Liver (tissue), 9 donors: Measurements from ENCODE around the gene AFAP1L2. TPM values are rescaled to one million over a fixed set of nuclear protein-coding genes. Genes with fewer than 3 reads are reported as not detected.

Experiments
- DNase-seq: peaks from one replicate; pipeline ENCODE4 v3.0.0-alpha.2; 2017; ENCODE audit warnings: low spot score
- H3K27ac ChIP-seq, 2 donors: one replicate each; pipeline ENCODE4 v1.7.0; 2013; ENCODE audit warnings: inconsistent platforms in 2 of 2, low read length in 2 of 2, control low read depth in 1 of 2, low read depth in 1 of 2, mild to moderate bottlenecking in 1 of 2
- H3K27me3 ChIP-seq, 4 donors: one replicate each; pipeline versions ENCODE4 v1.6.1 to v1.7.0; 2013; ENCODE audit warnings: low read length in 3 of 4, inconsistent platforms in 1 of 4, mild to moderate bottlenecking in 1 of 4, moderate library complexity in 1 of 4; ENCODE audit not compliant: control insufficient read depth in 4 of 4, insufficient read depth in 4 of 4
- H3K36me3 ChIP-seq, 4 donors: one replicate each; pipeline versions ENCODE4 v1.6.1 to v1.7.0; 2013; ENCODE audit warnings: low read length in 3 of 4, mild to moderate bottlenecking in 3 of 4, low read depth in 1 of 4, moderate library complexity in 1 of 4; ENCODE audit not compliant: control insufficient read depth in 4 of 4, insufficient read depth in 3 of 4
- H3K4me1 ChIP-seq, 4 donors: one replicate each; pipeline versions ENCODE4 v1.6.1 to v1.7.0; 2013; ENCODE audit warnings: low read length in 3 of 4, mild to moderate bottlenecking in 3 of 4, moderate library complexity in 1 of 4; ENCODE audit not compliant: control insufficient read depth in 4 of 4, insufficient read depth in 4 of 4
- H3K4me3 ChIP-seq, 3 donors: one replicate each; pipeline versions ENCODE4 v1.6.1 to v1.7.0; 2013; ENCODE audit warnings: low read length in 3 of 3, control low read depth in 1 of 3, low read depth in 1 of 3, mild to moderate bottlenecking in 1 of 3
- H3K9ac ChIP-seq, 2 donors: one replicate each; pipeline ENCODE4 v1.7.0; 2013; ENCODE audit warnings: low read length in 2 of 2, mild to moderate bottlenecking in 2 of 2, moderate library complexity in 2 of 2, control low read depth in 1 of 2, low read depth in 1 of 2
- H3K9me3 ChIP-seq, 4 donors: one replicate each; pipeline versions ENCODE4 v1.6.1 to v1.7.0; 2013; ENCODE audit warnings: low read length in 3 of 4; ENCODE audit not compliant: control insufficient read depth in 4 of 4
- EGR1 ChIP-seq, 2 donors: IDR thresholded peaks; 2 replicates each; pipeline ENCODE4 v1.6.1; 2016 to 2018; ENCODE audit warnings: antibody characterized with exemption in 2 of 2, low read depth in 2 of 2
- FOXA1 ChIP-seq: IDR thresholded peaks from 2 replicates; pipeline ENCODE4 v1.6.1; 2016; ENCODE audit warnings: antibody characterized with exemption
- FOXA2 ChIP-seq: IDR thresholded peaks from 2 replicates; pipeline ENCODE4 v1.6.1; 2016; ENCODE audit warnings: antibody characterized with exemption
- GABPA ChIP-seq, 2 donors: IDR thresholded peaks in 1 of 2; conservative IDR thresholded peaks in 1 of 2; 2 replicates each; pipeline ENCODE4 v1.6.1; 2016; ENCODE audit warnings: antibody characterized with exemption in 2 of 2, mild to moderate bottlenecking in 1 of 2, moderate library complexity in 1 of 2
- HNF4A ChIP-seq, 2 donors: conservative IDR thresholded peaks; 2 replicates each; pipeline ENCODE4 v1.6.1; 2016; ENCODE audit warnings: antibody characterized with exemption in 2 of 2, mild to moderate bottlenecking in 2 of 2
- HNF4G ChIP-seq: IDR thresholded peaks from 2 replicates; pipeline ENCODE4 v1.6.1; 2016; ENCODE audit warnings: antibody characterized with exemption
- RAD21 ChIP-seq, 2 donors: IDR thresholded peaks; 2 replicates each; pipeline ENCODE4 v1.6.1; 2016; ENCODE audit warnings: antibody characterized with exemption in 2 of 2, mild to moderate bottlenecking in 2 of 2
- RXRA ChIP-seq, 2 donors: IDR thresholded peaks; 2 replicates each; pipeline ENCODE4 v1.6.1; 2017 to 2018; ENCODE audit warnings: antibody characterized with exemption in 2 of 2, mild to moderate bottlenecking in 1 of 2
- YY1 ChIP-seq: IDR thresholded peaks from 2 replicates; pipeline ENCODE4 v1.6.1; 2016; ENCODE audit warnings: antibody characterized with exemption, mild to moderate bottlenecking
- WGBS: extraction: QIAGEN DNeasy Blood & Tissue Kit; methylation state at CpG from one replicate; pipeline ENCODE4 v1.1.7; 2013; 5-methylcytosine and 5-hydroxymethylcytosine counted together
- polyA plus RNA-seq, 2 donors: library from polyadenylated mRNA; stranded (reverse) in 1 of 2; unstranded in 1 of 2; fragments of 200-250 nt in 1 of 2; fragments of >200 nt in 1 of 2; fragmentation: Nextera tagmentation in 1 of 2; extraction: Ambion mirVana in 1 of 2; gene quantifications; one replicate each; pipeline versions ENCODE4 v1.2.1 to v1.2.3, GENCODE V29; 2013 to 2015
- total RNA-seq, 2 donors: library from RNA; depleted of rRNA; stranded (reverse); fragments of >200 nt; gene quantifications; one replicate each; pipeline ENCODE4 v1.2.3, GENCODE V29; 2014
- TF ChIP-seq, protein P1 (sequence below): IDR thresholded peaks from 2 replicates; pipeline ENCODE4 v1.6.1; 2016; ENCODE audit warnings: antibody characterized with exemption
- TF ChIP-seq, protein P2 (sequence below): IDR thresholded peaks from 2 replicates; pipeline ENCODE4 v1.6.1; 2016; ENCODE audit warnings: antibody characterized with exemption
- TF ChIP-seq, protein P3 (sequence below): fragments of 150-350 bp; IDR thresholded peaks from 2 replicates; pipeline ENCODE4 v1.5.1; 2017; ENCODE audit warnings: improper control_type of control experiment, low read depth, low read length; ENCODE audit not compliant: missing input control
- TF ChIP-seq, protein P4 (sequence below): IDR thresholded peaks from 2 replicates; pipeline ENCODE4 v1.6.1; 2016; ENCODE audit warnings: antibody characterized with exemption
- donor health status: healthy.
- donor health status: healthy.
- donor health status: healthy.
- donor health status: healthy.
- donor health status: healthy.

Gene AFAP1L2
- total and polyA plus RNA-seq, 4 donors, result 0.53 to 1.8 (median 1.3) TPM

DNA sequence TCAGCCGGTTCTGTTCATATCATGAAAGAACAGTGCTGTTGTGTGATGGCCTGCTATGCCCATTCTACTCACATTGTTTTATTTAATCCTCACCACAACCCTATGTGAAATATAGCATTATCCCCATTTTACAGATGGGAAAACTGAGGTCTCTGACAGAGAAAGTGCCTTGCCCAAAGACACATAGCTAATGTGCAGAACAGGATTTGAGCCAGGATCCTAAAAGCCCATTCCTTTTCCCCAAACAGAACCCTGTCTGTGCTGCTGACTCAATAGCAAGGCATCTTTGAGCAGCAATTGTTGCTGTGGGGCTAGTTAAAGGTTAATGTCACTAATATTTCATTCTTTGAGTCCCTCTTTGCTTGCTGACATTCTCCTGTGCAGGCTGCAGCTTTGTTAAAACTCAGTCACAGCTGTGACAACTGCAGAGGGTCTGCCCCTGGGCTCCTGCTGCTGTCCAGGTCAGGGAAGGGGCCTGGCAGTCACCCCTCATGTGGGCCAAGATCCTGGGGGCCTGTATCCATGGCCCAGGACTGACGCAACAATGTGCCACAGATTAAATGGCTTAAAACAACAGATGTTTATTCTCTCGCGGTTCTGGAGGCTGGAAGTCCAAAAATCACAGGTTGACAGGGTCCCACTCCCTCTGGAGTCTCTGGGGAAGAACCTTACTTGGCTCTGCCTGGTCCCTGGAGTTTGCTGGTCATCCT, 40.4 kb downstream of the AFAP1L2 start:
- DNase-seq, result no peak
- no peak for TF ChIP-seq HNF4A (conservative IDR thresholded peaks at IDR 0.05)
- no peak for TF ChIP-seq GABPA (IDR thresholded peaks at IDR 0.05 in 1 of 2, conservative IDR thresholded peaks at IDR 0.05 in 1 of 2)
- no peak for TF ChIP-seq RAD21 (IDR thresholded peaks at IDR 0.05)
- no peak for TF ChIP-seq FOXA2
- TF ChIP-seq, protein P1, sequence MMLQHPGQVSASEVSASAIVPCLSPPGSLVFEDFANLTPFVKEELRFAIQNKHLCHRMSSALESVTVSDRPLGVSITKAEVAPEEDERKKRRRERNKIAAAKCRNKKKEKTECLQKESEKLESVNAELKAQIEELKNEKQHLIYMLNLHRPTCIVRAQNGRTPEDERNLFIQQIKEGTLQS, result no peak
- TF ChIP-seq YY1, result no peak
- no peak for TF ChIP-seq RXRA (IDR thresholded peaks at IDR 0.05)
- TF ChIP-seq, protein P2, sequence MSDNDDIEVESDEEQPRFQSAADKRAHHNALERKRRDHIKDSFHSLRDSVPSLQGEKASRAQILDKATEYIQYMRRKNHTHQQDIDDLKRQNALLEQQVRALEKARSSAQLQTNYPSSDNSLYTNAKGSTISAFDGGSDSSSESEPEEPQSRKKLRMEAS, result no peak
- no peak for TF ChIP-seq FOXA1
- WGBS, result 93% methylated on average over 4 of the region's 4 CpGs
- Histone ChIP-seq H3K27me3 (peaks cover 0 to 2% (median 0%) of the 10 kb centered on the region in 4 donors), H3K36me3 (no peaks in the 10 kb centered on the region), H3K9ac (no peak overlapping the region), H3K4me3 (no peak overlapping the region), H3K27ac (no peak overlapping the region), H3K9me3 (no peaks in the 10 kb centered on the region), H3K4me1 (no peaks in the 10 kb centered on the region)

DNA sequence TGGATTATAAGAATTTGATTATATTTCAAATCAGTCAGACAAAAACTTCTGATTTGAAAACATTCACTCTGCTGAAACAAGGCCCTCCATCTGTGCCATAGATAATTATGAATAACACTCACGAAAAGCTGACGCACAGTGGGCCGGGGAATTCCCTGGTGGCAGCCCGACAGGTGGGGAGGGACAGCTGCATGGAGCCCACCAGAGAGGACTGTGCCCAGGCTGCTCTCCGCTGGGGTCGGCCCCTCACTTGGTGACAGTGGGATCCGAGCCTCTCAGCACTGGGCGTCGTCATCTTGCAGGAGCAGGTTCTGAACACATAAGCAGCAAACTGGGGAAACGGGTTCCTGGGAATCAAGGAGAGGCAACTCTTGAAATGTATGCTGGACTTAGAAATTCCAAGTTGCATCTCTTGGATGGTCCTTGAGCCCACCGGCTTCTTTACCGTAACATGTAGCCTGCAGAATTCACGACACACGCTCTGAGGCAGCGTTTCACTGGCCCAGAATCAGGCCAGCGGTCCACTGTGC, 41.4 kb downstream of the AFAP1L2 start:
- no peak for TF ChIP-seq GABPA (IDR thresholded peaks at IDR 0.05 in 1 of 2, conservative IDR thresholded peaks at IDR 0.05 in 1 of 2)
- no peak for TF ChIP-seq FOXA1
- no peak for TF ChIP-seq RAD21 (IDR thresholded peaks at IDR 0.05)
- no peak for TF ChIP-seq HNF4G
- TF ChIP-seq, protein P3, sequence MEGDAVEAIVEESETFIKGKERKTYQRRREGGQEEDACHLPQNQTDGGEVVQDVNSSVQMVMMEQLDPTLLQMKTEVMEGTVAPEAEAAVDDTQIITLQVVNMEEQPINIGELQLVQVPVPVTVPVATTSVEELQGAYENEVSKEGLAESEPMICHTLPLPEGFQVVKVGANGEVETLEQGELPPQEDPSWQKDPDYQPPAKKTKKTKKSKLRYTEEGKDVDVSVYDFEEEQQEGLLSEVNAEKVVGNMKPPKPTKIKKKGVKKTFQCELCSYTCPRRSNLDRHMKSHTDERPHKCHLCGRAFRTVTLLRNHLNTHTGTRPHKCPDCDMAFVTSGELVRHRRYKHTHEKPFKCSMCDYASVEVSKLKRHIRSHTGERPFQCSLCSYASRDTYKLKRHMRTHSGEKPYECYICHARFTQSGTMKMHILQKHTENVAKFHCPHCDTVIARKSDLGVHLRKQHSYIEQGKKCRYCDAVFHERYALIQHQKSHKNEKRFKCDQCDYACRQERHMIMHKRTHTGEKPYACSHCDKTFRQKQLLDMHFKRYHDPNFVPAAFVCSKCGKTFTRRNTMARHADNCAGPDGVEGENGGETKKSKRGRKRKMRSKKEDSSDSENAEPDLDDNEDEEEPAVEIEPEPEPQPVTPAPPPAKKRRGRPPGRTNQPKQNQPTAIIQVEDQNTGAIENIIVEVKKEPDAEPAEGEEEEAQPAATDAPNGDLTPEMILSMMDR, result no peak
- no peak for TF ChIP-seq EGR1 (IDR thresholded peaks at IDR 0.05; ENCODE audit: low read depth in 2 of 2)
- TF ChIP-seq FOXA2, result no peak
- TF ChIP-seq, protein P1, result no peak
- TF ChIP-seq, protein P4, sequence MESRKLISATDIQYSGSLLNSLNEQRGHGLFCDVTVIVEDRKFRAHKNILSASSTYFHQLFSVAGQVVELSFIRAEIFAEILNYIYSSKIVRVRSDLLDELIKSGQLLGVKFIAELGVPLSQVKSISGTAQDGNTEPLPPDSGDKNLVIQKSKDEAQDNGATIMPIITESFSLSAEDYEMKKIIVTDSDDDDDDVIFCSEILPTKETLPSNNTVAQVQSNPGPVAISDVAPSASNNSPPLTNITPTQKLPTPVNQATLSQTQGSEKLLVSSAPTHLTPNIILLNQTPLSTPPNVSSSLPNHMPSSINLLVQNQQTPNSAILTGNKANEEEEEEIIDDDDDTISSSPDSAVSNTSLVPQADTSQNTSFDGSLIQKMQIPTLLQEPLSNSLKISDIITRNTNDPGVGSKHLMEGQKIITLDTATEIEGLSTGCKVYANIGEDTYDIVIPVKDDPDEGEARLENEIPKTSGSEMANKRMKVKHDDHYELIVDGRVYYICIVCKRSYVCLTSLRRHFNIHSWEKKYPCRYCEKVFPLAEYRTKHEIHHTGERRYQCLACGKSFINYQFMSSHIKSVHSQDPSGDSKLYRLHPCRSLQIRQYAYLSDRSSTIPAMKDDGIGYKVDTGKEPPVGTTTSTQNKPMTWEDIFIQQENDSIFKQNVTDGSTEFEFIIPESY, result no peak
- no peak for TF ChIP-seq RXRA (IDR thresholded peaks at IDR 0.05)
- TF ChIP-seq YY1, result no peak
- no peak overlapping the region for H3K9ac ChIP-seq
- H3K27ac ChIP-seq, result no peak overlapping the region
- H3K4me3 ChIP-seq, result no peak overlapping the region
- peaks cover 0 to 2% (median 0%) of the 10 kb centered on the region in 4 donors for H3K27me3 ChIP-seq
- no peaks in the 10 kb centered on the region for H3K36me3 ChIP-seq
- H3K4me1 ChIP-seq, result no peaks in the 10 kb centered on the region
- no peak for DNase-seq
- 86% methylated on average over 16 of the region's 16 CpGs for WGBS
- no peaks in the 10 kb centered on the region for H3K9me3 ChIP-seq
